HCT116 (cell line): Measurements from ENCODE around the gene APPBP2. TPM values are rescaled to one million over a fixed set of nuclear protein-coding genes. Genes with fewer than 3 reads are reported as not detected.

Source experiments
- ATAC-seq: fragments of 200-7000 bp; cut with Tn5 transposase; 2 replicates; pipeline ENCODE4 v1.9.1; 2020; ENCODE audit warnings: mild to moderate bottlenecking, moderate library complexity
- BruUV-seq: library from RNA; stranded (reverse); fragments of 400-500 nt; replicated peaks from 2 replicates; lab custom pipeline; 2021; lab: Mats Ljungman, UMichigan
- CTCF ChIA-PET: fragments of 300-600 bp; sonication (Branson Sonifier 250); formaldehyde crosslinking; loops from one replicate; lab custom pipeline; 2021; ENCODE audit warnings: antibody characterized with exemption; lab: Charles Lee
- POLR2A ChIA-PET: fragments of 300-600, 350-600 bp; sonication (Branson Sonifier 250); formaldehyde crosslinking; loops from one replicate; lab custom pipeline; 2021; ENCODE audit warnings: antibody characterized with exemption; lab: Charles Lee
- RAD21 ChIA-PET, 2 experiments: fragments of 300-600 bp; sonication (Branson Sonifier 250); formaldehyde crosslinking; loops; one replicate each; lab custom pipeline; 2023; ENCODE audit warnings: low total read pairs in 2 of 2; ENCODE audit not compliant: uncharacterized antibody in 2 of 2, unreplicated experiment in 2 of 2, low non-redundant PET in 1 of 2; lab: Charles Lee
- DNase-seq: peaks from one replicate; pipeline ENCODE4 v3.0.0-alpha.2; 2010; ENCODE audit warnings: low read depth, low spot score
- H2AFZ ChIP-seq: fragments of 200-600 bp; shearing (Covaris generic), sonication (generic); 2 replicates; pipeline ENCODE4 v1.6.1; 2017; ENCODE audit warnings: low read depth, mixed run types, mixed read lengths, antibody characterized with exemption, low read length; ENCODE audit not compliant: poor library complexity, severe bottlenecking
- H3K27ac ChIP-seq: 2 replicates; pipeline ENCODE4 v1.5.1; 2012; ENCODE audit warnings: low read depth, low read length
- H3K27me3 ChIP-seq: fragments of 200-600 bp; sonication (generic); 2 replicates; pipeline ENCODE4 v1.6.1; 2016; ENCODE audit warnings: mixed run types, low read length, mixed read lengths; ENCODE audit not compliant: insufficient read depth
- H3K36me3 ChIP-seq, 2 experiments: fragments of 200-500 bp in 1 of 2; fragments of 200-600 bp in 1 of 2; sonication (Bioruptor generic) in 1 of 2; sonication (generic) in 1 of 2; 2 replicates each; pipeline versions ENCODE4 v1.5.1 to v1.6.1; 2014 to 2016; ENCODE audit warnings: low read length in 2 of 2, inconsistent platforms in 1 of 2, mixed read lengths in 1 of 2, mixed run types in 1 of 2; ENCODE audit not compliant: insufficient read depth in 2 of 2, control insufficient read depth in 1 of 2
- H3K4me1 ChIP-seq, 2 experiments: fragments of 200-600 bp in 1 of 2; sonication (generic) in 1 of 2; 2 replicates each; pipeline versions ENCODE4 v1.5.1 to v1.6.1; 2012 to 2017; ENCODE audit warnings: low read length in 2 of 2, inconsistent platforms in 1 of 2, mild to moderate bottlenecking in 1 of 2, mixed read lengths in 1 of 2, mixed run types in 1 of 2, moderate library complexity in 1 of 2; ENCODE audit not compliant: insufficient read depth in 2 of 2, control insufficient read depth in 1 of 2
- H3K4me2 ChIP-seq: fragments of 200-600 bp; sonication (generic); 2 replicates; pipeline ENCODE4 v1.6.1; 2017; ENCODE audit warnings: mixed run types, low read length, mixed read lengths
- H3K4me3 ChIP-seq, 2 experiments: fragments of 200-600 bp in 1 of 2; sonication (generic) in 1 of 2; replicated peaks in 1 of 2; 2 replicates each; pipeline ENCODE4 v1.5.1; 2011 to 2016; ENCODE audit warnings: low read length in 2 of 2, control low read depth in 1 of 2, low read depth in 1 of 2, mild to moderate bottlenecking in 1 of 2, mixed read lengths in 1 of 2, mixed run types in 1 of 2
- H3K79me2 ChIP-seq: fragments of 200-600 bp; sonication (generic); 2 replicates; pipeline ENCODE4 v1.6.1; 2017; ENCODE audit warnings: mild to moderate bottlenecking, mixed run types, low read length, moderate library complexity, mixed read lengths; ENCODE audit not compliant: insufficient read depth
- H3K9ac ChIP-seq: fragments of 200-600 bp; sonication (generic); 2 replicates; pipeline ENCODE4 v1.6.1; 2016; ENCODE audit warnings: low read length, mixed read lengths
- H3K9me2 ChIP-seq: fragments of 200-600 bp; sonication (generic), shearing (Covaris generic); 2 replicates; pipeline ENCODE4 v1.6.1; 2017; ENCODE audit warnings: mixed run types, mild to moderate bottlenecking, moderate library complexity; ENCODE audit not compliant: insufficient read depth
- H3K9me3 ChIP-seq, 2 experiments: fragments of 200-500 bp in 1 of 2; fragments of 200-600 bp in 1 of 2; sonication (Bioruptor generic) in 1 of 2; sonication (generic) in 1 of 2; 2 replicates each; pipeline ENCODE4 v1.6.1; 2014 to 2017; ENCODE audit warnings: low read length in 2 of 2, mixed read lengths in 2 of 2, inconsistent platforms in 1 of 2, low read depth in 1 of 2, mild to moderate bottlenecking in 1 of 2, mixed run types in 1 of 2, moderate library complexity in 1 of 2; ENCODE audit not compliant: control insufficient read depth in 1 of 2, insufficient read depth in 1 of 2
- H4K20me1 ChIP-seq: fragments of 200-600 bp; sonication (generic), shearing (Covaris generic); 2 replicates; pipeline ENCODE4 v1.6.1; 2017; ENCODE audit warnings: mixed run types, mild to moderate bottlenecking, moderate library complexity; ENCODE audit not compliant: insufficient read depth
- CBX3 ChIP-seq: IDR thresholded peaks from 2 replicates; pipeline ENCODE4 v1.6.1; 2012; ENCODE audit warnings: low read depth
- CEBPB ChIP-seq: IDR thresholded peaks from 2 replicates; pipeline ENCODE4 v1.6.1; 2012; ENCODE audit warnings: low read depth
- EZH2phosphoT487 ChIP-seq: fragments of 200-600 bp; IDR thresholded peaks from 2 replicates; pipeline ENCODE4 v1.6.1; 2018; ENCODE audit warnings: antibody characterized with exemption, borderline replicate concordance
- FOSL1 ChIP-seq: IDR thresholded peaks from 2 replicates; pipeline ENCODE4 v1.6.1; 2012; ENCODE audit warnings: low read depth
- JUND ChIP-seq: IDR thresholded peaks from 2 replicates; pipeline ENCODE4 v1.6.1; 2012
- POLR2A ChIP-seq: IDR thresholded peaks from 2 replicates; pipeline ENCODE4 v1.7.0; 2011; ENCODE audit warnings: borderline replicate concordance; ENCODE audit not compliant: insufficient read depth, insufficient read length; ENCODE audit errors: extremely low read depth
- POLR2AphosphoS5 ChIP-seq: IDR thresholded peaks from 2 replicates; pipeline ENCODE4 v1.6.1; 2011; ENCODE audit warnings: mild to moderate bottlenecking, low read depth, low read length, moderate library complexity
- RAD21 ChIP-seq: IDR thresholded peaks from 2 replicates; pipeline ENCODE4 v1.6.1; 2012; ENCODE audit warnings: low read depth, mild to moderate bottlenecking
- TCF7L2 ChIP-seq: IDR thresholded peaks from 2 replicates; pipeline ENCODE4 v1.7.0; 2011; ENCODE audit warnings: borderline replicate concordance, inconsistent platforms; ENCODE audit not compliant: insufficient read depth, insufficient read length; ENCODE audit errors: extremely low read depth
- YY1 ChIP-seq: IDR thresholded peaks from 2 replicates; pipeline ENCODE4 v1.6.1; 2011; ENCODE audit warnings: low read length, low read depth, moderate library complexity, mild to moderate bottlenecking; ENCODE audit not compliant: insufficient replicate concordance; ENCODE audit errors: extremely low read depth
- ZBTB33 ChIP-seq: IDR thresholded peaks from 2 replicates; pipeline ENCODE4 v1.6.1; 2011; ENCODE audit warnings: mild to moderate bottlenecking, low read length, moderate library complexity; ENCODE audit not compliant: insufficient replicate concordance; ENCODE audit errors: extremely low read depth
- intact Hi-C: fragments of 100-400 bp; cut with micrococcal nuclease; formaldehyde crosslinking; loops from 2 replicates; pipeline ENCODE4 v1.10.0; 2022
- total RNA-seq: library from RNA; stranded (reverse); gene quantifications from one replicate; pipeline ENCODE4 v1.2.1, GENCODE V29; 2021; ENCODE audit not compliant: unreplicated experiment
- TF ChIP-seq, protein P1 (sequence below): IDR thresholded peaks from 2 replicates; pipeline ENCODE4 v1.6.1; 2012
- TF ChIP-seq, protein P2 (sequence below), 3 experiments: fragments of 200-600 bp in 1 of 3; sonication (generic) in 1 of 3; IDR thresholded peaks in 2 of 3; conservative IDR thresholded peaks in 1 of 3; 2 replicates each; pipeline ENCODE4 v1.5.1; 2012 to 2017; ENCODE audit warnings: low read depth in 2 of 3, low read length in 2 of 3, antibody characterized with exemption in 1 of 3, borderline replicate concordance in 1 of 3, control low read depth in 1 of 3, mild to moderate bottlenecking in 1 of 3, mixed read lengths in 1 of 3, mixed run types in 1 of 3, moderate library complexity in 1 of 3; ENCODE audit not compliant: insufficient read depth in 1 of 3

The APPBP2 gene
- total RNA-seq, 1 experiment from 2014 or later = 35.8 TPM

DNA sequence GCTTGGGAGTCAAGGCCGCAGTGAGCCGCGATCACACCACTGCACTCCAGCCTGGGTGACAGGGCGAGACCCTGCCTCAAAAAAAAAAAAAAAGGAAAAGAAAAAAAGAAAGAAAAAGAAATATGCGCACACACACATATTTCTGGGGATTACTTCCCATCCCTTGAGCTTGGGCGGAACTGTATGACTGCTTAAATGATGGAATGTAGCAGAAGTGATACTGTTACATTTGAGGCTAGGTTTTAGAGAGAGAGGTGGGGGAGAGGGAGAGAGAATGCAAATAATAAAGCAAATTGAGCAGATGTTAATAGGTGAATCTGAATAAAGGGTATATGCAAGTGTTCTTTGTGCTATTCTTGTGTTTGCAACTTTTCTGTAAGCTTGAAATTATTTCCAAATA is 122.1 kb downstream of the APPBP2 start:
- Histone ChIP-seq H3K27me3 (no peaks in the 10 kb centered on the region), H3K4me3 (no peak overlapping the region), H3K4me1 (no peaks in the 10 kb centered on the region), H2AFZ (no peak overlapping the region), H4K20me1 (no peaks in the 10 kb centered on the region), H3K9me2 (no peaks in the 10 kb centered on the region), H3K36me3 (no peaks in the 10 kb centered on the region), H3K27ac (no peak overlapping the region), H3K9ac (no peak overlapping the region), H3K9me3 (no peaks in the 10 kb centered on the region), H3K79me2 (no peaks in the 10 kb centered on the region), H3K4me2 (no peak overlapping the region)
- ChIA-PET CTCF (interaction anchor here (0.9 kb wide), 1 partner anchor 12 kb away, joined by 3 read pairs; the partner anchor contains the start of gene USP32), RAD21 (no interaction called here), POLR2A (no interaction called here)
- no peak for DNase-seq
- BruUV-seq = no TSS peak
- ATAC-seq = no peak
- intact Hi-C loops = no loop called here
- TF ChIP-seq, protein P1, sequence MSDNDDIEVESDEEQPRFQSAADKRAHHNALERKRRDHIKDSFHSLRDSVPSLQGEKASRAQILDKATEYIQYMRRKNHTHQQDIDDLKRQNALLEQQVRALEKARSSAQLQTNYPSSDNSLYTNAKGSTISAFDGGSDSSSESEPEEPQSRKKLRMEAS = no peak
- no peak for TF ChIP-seq TCF7L2
- no peak for TF ChIP-seq EZH2phosphoT487
- TF ChIP-seq CEBPB = no peak
- TF ChIP-seq POLR2A = no peak
- TF ChIP-seq, protein P2, sequence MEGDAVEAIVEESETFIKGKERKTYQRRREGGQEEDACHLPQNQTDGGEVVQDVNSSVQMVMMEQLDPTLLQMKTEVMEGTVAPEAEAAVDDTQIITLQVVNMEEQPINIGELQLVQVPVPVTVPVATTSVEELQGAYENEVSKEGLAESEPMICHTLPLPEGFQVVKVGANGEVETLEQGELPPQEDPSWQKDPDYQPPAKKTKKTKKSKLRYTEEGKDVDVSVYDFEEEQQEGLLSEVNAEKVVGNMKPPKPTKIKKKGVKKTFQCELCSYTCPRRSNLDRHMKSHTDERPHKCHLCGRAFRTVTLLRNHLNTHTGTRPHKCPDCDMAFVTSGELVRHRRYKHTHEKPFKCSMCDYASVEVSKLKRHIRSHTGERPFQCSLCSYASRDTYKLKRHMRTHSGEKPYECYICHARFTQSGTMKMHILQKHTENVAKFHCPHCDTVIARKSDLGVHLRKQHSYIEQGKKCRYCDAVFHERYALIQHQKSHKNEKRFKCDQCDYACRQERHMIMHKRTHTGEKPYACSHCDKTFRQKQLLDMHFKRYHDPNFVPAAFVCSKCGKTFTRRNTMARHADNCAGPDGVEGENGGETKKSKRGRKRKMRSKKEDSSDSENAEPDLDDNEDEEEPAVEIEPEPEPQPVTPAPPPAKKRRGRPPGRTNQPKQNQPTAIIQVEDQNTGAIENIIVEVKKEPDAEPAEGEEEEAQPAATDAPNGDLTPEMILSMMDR (IDR thresholded peaks at IDR 0.05 in 2 of 3, conservative IDR thresholded peaks at IDR 0.05 in 1 of 3; ENCODE audit: borderline replicate concordance in 1 of 3, insufficient read depth in 1 of 3, low read depth in 2 of 3, low read length in 2 of 3) = no peak
- no peak for TF ChIP-seq CBX3
- no peak for TF ChIP-seq FOSL1
- TF ChIP-seq RAD21 = no peak
- no peak for TF ChIP-seq YY1
- TF ChIP-seq ZBTB33 = no peak
- no peak for TF ChIP-seq JUND
- TF ChIP-seq POLR2AphosphoS5 = no peak
